MG63 (cell line): Measurements from ENCODE around the gene ALX1. TPM values are rescaled to one million over a fixed set of nuclear protein-coding genes. Genes with fewer than 3 reads are reported as not detected.
A peak's percentile ranks its signal among the peaks of the same experiment; 100 is the strongest.
"Not testable (repeated sequence)": the region's sequence is repeated elsewhere in the genome, so short reads cannot be mapped to it uniquely, and the experiment has no call there.

ENCODE experiments used
- DNase-seq: peaks from one replicate; pipeline ENCODE4 v3.0.0-alpha.2; 2020
- H3K27me3 ChIP-seq: fragments of 250-450 bp; sonication (Bioruptor Pico); 2 replicates; pipeline ENCODE4 v1.5.1; 2020; ENCODE audit warnings: mild to moderate bottlenecking, moderate library complexity
- H3K36me3 ChIP-seq: fragments of 250-450 bp; sonication (Bioruptor Pico); 2 replicates; pipeline ENCODE4 v1.5.1; 2020; ENCODE audit warnings: mild to moderate bottlenecking, moderate library complexity
- H3K4me3 ChIP-seq: fragments of 250-450 bp; sonication (Bioruptor Pico); 2 replicates; pipeline ENCODE4 v1.5.1; 2020; ENCODE audit warnings: mild to moderate bottlenecking, moderate library complexity
- H3K9me3 ChIP-seq: fragments of 250-450 bp; sonication (Bioruptor Pico); 2 replicates; pipeline ENCODE4 v1.5.1; 2020; ENCODE audit warnings: mild to moderate bottlenecking, moderate library complexity
- total RNA-seq: library from RNA; depleted of rRNA; stranded (reverse); fragments of >200 nt; shearing (Covaris generic); gene quantifications from 2 replicates; pipeline ENCODE4 v1.2.3, GENCODE V29; 2014; ENCODE audit warnings: low replicate concordance

Gene ALX1
- total RNA-seq, 1 experiment from 2014 or later = 4.0 TPM

DNA sequence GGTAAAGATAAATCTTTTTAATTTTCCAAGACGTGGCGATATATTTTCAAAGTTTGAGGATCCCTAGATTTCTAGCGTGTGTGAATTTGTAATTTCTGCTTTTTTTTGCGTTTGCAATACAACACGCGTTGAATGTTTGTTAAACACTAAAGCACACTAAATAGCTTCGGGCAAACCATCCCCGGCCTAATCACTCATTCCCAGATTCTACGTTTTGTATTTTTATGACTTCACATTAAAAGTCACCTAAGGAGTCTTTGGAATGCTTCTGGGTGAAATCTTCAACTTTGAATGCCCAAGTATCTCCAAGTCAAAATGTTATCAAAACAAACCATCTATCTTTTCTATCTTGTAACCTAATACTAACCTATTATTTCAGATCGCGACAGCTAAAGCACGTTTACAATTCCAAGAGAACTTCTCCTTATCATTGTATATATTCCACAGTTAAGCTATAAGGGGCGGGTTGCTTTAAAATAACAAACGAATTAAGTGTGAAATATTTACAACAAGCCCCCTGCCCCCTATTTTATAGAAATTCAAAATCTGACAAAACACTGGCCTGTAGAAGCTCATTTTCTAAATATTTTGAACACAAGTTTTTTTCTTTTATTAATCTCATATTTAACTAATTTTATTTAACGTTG is 1.1 kb downstream of the ALX1 start:
- Histone ChIP-seq H3K27me3 (no peaks in the 10 kb centered on the region), H3K4me3 (peak overlapping the region; percentile 79)
- no peak for DNase-seq

DNA sequence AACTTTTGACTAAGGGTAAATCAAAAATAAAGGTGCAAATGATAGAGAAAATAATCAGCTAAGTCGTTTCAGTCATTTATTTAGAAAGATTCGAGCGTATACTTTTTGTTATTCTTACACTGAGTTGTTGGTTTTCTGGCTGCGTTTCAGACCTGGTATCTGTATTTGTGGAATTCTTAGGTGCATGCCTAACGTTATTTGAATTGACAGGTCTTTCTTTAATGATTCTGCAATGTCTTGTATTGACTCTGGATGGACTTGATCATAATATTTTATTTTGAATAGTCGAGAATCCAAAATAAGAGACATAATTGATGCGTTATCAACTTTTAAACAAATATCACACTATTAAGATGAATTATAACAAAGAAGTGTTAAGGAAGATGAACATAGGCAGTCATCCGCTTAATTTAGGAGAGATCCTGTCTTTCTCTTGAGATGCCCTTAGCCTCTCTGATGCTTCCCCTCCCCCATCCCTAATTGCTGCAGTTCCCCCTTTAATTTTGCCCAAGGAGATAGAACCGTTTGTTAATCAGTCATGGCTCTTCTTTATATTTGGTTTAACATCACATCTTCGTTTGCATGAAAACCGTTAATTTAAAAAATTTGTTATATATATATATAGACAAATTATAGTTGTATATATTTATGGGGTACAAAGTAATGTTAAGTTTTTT is 1.8 kb downstream of the ALX1 start:
- Histone ChIP-seq H3K9me3 (no peaks in the 10 kb centered on the region), H3K27me3 (no peaks in the 10 kb centered on the region), H3K4me3 (peak overlapping the region; percentile 79), H3K36me3 (no peaks in the 10 kb centered on the region)
- no peak for DNase-seq

More for the DNA sequence above, 1.1 kb downstream of the ALX1 start:
- no peaks in the 10 kb centered on the region for H3K9me3 ChIP-seq
- H3K36me3 ChIP-seq = no peaks in the 10 kb centered on the region

DNA sequence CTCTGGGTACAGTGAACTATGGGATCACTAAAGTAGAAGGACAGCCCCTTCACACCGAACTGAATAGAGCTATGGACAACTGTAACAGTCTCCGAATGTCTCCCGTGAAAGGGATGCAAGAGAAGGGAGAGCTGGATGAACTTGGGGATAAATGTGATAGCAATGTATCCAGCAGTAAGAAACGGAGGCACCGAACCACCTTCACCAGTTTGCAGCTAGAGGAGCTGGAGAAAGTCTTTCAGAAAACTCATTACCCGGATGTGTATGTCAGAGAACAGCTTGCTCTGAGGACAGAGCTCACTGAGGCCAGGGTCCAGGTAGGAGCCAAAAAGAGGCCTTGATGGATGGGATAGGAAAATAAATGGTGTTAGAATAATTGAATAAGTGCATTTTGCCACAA is 3.5 kb downstream of the ALX1 start:
- Histone ChIP-seq H3K9me3 (no peaks in the 10 kb centered on the region), H3K27me3 (no peaks in the 10 kb centered on the region), H3K4me3 (peak overlapping the region; percentile 79), H3K36me3 (no peaks in the 10 kb centered on the region)
- DNase-seq = peak; percentile 16

DNA sequence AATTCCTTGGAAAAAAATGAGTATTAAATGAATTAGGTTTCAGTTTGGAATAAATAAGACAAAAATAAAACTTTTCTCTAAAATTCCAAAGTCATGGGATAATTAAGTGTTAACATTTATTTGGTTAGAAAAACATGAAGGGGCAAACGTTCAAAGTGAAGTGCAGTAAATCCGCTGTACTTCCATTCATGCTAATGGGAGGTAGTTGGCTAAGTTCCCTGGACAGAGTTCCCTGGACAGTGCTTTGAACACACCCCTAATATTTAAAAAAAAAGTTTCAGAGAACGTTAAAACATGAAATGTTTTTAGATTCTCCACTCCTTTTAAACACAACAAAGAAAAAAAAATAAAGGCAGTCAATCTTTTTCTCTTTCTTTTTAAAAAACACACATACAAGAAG is 16.3 kb downstream of the ALX1 start:
- no peaks in the 10 kb centered on the region for H3K9me3 ChIP-seq
- DNase-seq = no peak
- H3K36me3 ChIP-seq = no peaks in the 10 kb centered on the region
- H3K4me3 ChIP-seq = no peak overlapping the region
- no peaks in the 10 kb centered on the region for H3K27me3 ChIP-seq

DNA sequence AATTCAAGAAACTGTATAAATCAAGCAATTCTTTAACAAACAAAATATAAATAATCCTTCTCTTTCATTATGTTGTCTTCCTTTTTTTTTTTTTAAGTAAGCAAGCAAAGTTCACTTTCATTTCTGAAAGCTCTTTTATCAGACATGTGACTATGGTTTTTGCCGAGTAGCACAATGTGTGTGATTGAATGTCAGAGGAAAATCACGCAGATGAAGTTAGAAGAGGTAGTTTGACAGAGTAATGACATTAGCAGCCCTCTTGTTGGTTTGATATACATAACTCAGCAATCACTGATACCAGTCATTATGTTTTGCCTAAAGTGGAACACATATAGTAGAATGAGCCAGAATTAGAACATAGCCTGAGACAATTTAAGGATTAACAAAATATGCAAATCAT is 19.0 kb downstream of the ALX1 start:
- no peak for DNase-seq
- no peaks in the 10 kb centered on the region for H3K36me3 ChIP-seq
- H3K4me3 ChIP-seq = no peak overlapping the region
- no peaks in the 10 kb centered on the region for H3K9me3 ChIP-seq
- H3K27me3 ChIP-seq = no peaks in the 10 kb centered on the region

DNA sequence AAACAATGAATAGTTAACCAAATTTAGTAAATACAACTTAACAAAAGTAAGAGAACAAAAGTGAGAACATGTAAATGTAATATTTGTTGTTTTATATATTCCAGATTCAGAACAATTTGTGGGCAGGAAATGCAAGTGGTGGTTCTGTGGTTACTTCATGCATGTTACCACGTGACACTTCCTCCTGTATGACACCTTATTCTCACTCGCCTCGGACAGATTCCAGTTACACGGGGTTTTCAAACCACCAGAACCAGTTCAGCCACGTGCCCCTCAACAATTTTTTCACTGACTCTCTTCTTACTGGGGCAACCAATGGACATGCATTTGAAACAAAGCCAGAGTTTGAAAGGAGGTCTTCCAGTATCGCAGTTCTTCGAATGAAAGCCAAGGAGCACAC is 21.0 kb downstream of the ALX1 start:
- no peak for DNase-seq
- Histone ChIP-seq H3K9me3 (no peaks in the 10 kb centered on the region), H3K27me3 (no peaks in the 10 kb centered on the region), H3K4me3 (no peak overlapping the region), H3K36me3 (no peaks in the 10 kb centered on the region)

DNA sequence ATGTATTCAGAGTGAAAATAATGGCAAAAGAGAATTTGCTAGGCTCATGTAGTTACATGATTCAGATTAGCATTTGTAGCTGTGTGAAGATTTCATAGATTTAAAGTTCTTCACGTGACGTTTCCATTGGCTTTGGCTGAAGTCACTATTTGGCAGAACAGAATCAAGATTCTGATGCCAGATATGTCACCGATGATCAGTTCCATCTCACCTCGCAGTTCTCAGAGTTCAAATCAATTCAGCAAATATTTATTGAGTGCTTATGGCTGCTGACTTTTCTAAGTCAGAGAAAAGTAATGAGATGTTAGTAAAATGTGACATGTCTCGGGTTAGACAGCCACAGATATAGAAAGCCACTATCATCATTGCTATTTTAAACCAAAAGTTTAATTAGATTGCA is 28.4 kb downstream of the ALX1 start:
- no peak for DNase-seq
- Histone ChIP-seq H3K36me3 (no peaks in the 10 kb centered on the region), H3K27me3 (no peaks in the 10 kb centered on the region), H3K9me3 (no peaks in the 10 kb centered on the region), H3K4me3 (no peak overlapping the region)

DNA sequence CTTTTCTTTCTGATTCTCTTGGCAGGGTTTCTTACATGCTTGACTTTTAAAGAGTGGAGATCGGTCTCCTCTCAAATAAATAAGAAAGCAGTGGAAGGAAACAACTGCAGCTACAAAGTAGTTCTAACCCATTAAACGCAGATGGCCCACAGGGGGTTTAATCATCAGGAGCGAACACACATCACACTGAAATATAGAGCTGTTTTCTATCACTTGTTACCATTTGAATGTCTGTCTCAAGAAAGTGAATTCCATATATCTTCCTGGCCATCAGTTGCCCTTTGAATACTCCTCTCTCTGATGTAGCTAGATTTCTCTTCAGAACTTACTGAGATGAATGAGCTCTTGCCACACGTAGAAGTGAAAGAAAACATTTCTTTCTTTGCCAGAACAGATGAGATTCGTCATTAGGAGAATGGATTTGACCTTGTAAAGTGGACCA is 29.1 kb downstream of the ALX1 start:
- H3K36me3 ChIP-seq = no peaks in the 10 kb centered on the region
- H3K4me3 ChIP-seq = no peak overlapping the region
- no peaks in the 10 kb centered on the region for H3K9me3 ChIP-seq
- no peak for DNase-seq
- no peaks in the 10 kb centered on the region for H3K27me3 ChIP-seq

DNA sequence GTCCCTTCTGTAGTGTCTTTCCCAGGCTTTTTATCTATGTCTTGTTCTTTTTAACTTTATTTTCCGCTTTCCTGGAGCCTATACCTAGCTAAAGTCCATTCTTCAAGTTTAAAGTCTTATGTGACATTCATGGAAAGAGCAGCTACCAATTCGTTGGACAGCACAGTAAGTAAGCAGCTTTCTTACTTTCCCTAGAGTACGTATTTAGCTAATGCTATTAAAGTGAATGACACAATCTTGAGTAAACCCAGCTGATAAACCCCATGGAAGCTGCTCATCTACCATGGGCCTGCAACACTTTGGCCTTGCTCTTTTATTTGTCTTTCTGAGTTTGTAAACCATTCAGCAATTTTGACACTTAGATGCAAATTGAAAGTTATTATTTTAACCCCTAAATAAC is 30.0 kb downstream of the ALX1 start:
- Histone ChIP-seq H3K9me3 (no peaks in the 10 kb centered on the region), H3K27me3 (no peaks in the 10 kb centered on the region), H3K36me3 (no peaks in the 10 kb centered on the region), H3K4me3 (no peak overlapping the region)
- no peak for DNase-seq

DNA sequence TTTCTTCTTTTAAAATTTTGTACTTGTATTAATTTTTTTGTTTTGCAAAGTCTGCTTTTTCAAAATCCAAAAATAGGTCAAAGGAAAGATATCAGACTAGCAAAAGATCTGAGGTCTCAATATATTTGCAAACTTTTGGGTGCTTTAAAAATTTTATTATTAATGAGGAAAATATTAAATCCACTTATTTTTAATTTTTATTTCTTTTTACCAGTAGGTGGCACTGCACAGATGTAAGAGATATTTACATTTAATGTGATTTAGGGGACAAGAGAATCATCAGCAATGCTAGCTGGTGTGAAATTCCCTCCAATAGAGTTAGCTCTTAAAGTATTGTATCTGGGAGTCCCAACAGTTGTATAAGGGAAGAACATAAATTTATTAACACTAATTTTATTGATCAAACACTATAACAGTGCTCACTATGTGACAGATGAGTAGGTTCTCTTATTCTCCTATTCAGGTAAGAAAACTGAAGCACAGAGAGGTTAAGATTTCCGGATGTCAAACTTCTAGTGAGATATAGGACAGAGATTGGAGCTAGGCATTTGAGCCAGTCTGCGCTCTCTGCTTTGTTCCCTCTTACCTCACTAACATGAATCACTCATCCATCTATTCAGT is 30.5 kb downstream of the ALX1 start:
- H3K36me3 ChIP-seq = no peaks in the 10 kb centered on the region
- H3K9me3 ChIP-seq = no peaks in the 10 kb centered on the region
- H3K4me3 ChIP-seq = no peak overlapping the region
- H3K27me3 ChIP-seq = no peaks in the 10 kb centered on the region
- DNase-seq = no peak

DNA sequence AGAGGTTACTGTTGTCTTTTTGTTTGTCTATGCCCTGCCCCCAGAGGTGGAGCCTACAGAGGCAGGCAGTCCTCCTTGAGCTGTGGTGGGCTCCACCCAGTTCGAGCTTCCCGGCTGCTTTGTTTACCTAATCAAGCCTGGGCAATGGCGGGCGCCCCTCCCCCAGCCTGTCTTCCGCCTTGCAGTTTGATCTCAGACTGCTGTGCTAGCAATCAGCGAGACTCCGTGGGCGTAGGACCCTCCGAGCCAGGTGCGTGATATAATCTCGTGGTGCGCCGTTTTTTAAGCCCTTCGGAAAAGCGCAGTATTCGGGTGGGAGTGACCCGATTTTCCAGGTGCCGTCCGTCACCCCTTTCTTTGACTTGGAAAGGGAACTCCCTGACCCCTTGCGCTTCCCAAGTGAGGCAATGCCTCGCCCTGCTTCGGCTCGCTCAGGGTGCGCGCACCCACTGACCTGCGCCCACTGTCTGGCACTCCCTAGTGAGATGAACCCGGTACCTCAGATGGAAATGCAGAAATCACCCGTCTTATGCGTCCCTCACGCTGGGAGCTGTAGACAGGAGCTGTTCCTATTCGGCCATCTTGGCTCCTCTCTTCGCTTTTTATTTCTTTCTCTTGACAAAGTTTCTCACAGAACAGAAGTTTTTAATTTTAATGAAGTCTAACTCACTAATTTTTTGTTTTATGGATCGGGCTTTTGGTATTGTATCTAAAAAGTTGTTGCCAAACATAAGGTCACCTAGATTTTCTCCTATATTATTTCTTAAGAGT is 38.0 kb downstream of the ALX1 start:
- H3K27me3 ChIP-seq, H3K36me3 ChIP-seq, H3K9me3 ChIP-seq, DNase-seq, H3K4me3 ChIP-seq: not testable (repeated sequence)

DNA sequence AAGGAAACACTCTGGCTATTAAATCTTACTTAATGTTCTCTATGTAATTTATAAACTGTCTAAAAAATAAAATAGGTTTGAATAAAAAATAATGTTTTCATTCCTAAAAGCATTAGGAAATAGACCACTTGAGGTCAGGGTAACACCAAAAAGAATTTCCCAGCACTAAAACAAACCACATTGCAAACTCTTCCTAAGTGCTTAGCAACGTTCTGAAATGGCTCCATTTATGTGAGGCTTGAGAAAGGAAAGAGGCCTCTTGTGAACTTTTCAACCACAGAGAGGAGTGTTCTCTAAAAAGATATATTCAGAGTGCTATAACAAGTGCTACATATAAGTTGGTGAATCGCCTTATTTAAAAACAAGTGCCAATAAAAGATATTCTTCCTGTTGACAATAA is 42.7 kb downstream of the ALX1 start:
- Histone ChIP-seq H3K27me3 (no peaks in the 10 kb centered on the region), H3K36me3 (no peaks in the 10 kb centered on the region), H3K9me3 (no peaks in the 10 kb centered on the region), H3K4me3 (no peak overlapping the region)
- no peak for DNase-seq

DNA sequence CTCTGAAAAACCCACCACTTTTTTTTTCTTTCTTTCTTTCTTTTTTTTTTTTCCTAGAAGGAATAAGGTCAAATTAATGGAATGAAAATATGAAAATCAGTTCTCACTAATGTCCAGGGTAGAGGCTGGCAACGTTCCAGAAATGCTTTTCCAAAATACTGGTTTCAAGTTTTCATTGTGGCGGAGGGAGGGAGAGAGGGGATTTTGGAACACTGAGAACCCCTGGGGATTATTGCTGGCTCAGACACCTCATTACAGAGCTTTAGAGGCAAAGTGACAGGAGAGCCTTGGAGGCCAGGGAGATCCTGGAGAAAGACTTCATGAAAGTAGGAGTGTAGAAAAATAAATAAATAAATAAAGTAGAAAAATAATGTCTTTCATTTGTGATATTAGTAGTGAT is 45.4 kb downstream of the ALX1 start:
- no peaks in the 10 kb centered on the region for H3K36me3 ChIP-seq
- no peak for DNase-seq
- no peaks in the 10 kb centered on the region for H3K27me3 ChIP-seq
- H3K9me3 ChIP-seq = no peaks in the 10 kb centered on the region
- H3K4me3 ChIP-seq = no peak overlapping the region

DNA sequence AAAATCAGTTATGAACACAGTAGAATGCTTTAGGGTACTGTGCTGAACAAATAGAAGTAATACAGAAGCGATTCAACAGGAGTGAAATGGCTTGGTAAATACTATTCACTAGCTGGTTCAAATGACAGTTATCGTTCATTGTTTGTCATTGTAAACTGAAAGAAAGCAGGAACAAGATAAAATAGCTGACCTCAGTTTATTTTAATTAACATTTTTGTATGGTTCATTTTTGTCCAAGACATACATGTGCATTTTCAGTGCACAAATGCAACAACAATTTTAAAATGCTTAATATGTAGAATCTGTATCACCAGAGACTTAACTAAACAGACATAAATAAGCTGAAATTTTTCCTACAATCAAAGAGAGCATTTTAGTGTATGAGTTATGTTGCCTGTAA is 49.9 kb downstream of the ALX1 start:
- no peaks in the 10 kb centered on the region for H3K36me3 ChIP-seq
- no peak overlapping the region for H3K4me3 ChIP-seq
- no peaks in the 10 kb centered on the region for H3K9me3 ChIP-seq
- H3K27me3 ChIP-seq = no peaks in the 10 kb centered on the region; the same call in 1 of the 2 replicates
- DNase-seq = no peak

DNA sequence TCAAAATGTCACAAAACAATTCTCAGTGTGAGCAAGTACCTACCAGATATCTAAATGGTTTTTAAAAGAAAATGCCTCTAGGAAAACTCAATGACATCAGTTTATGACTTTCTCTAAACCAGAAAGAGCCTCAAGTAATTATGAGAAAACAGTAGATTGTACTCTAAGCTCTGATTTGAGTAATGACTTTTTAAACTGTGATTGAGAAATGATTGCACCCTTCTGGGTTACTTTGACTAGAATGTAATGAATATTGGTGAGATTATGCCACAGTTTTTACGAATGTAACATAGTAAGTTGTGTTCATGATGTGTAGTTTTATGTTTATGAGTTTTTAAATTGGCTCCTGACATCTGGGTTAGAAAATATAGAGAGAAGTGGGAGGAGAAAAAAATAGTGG is 68.8 kb downstream of the ALX1 start:
- no peaks in the 10 kb centered on the region for H3K9me3 ChIP-seq
- no peak for DNase-seq
- H3K27me3 ChIP-seq = no peaks in the 10 kb centered on the region; the same call in 1 of the 2 replicates
- H3K36me3 ChIP-seq = no peaks in the 10 kb centered on the region
- no peak overlapping the region for H3K4me3 ChIP-seq

DNA sequence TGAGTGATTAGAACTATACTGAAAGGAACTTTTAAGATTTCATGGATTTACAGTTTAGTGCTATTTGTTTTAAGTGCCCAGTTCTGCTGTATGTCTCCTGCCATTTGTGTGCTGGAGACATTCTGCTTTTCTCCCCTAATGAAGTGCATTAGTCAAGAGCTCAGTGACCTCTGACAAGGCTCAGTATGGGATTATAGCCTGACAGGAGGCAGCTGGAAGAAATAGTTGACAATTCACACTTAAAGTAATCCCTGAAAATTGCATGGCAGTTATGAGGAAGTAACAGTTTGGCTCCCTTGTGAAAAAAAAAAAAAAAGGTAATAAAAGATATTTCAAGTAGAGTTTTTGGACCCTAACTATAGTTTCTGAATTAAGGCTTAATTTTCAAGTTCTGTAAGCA is 70.3 kb downstream of the ALX1 start:
- no peak overlapping the region for H3K4me3 ChIP-seq
- no peaks in the 10 kb centered on the region; the same call in 1 of the 2 replicates for H3K27me3 ChIP-seq
- DNase-seq = no peak
- no peaks in the 10 kb centered on the region for H3K9me3 ChIP-seq
- no peaks in the 10 kb centered on the region for H3K36me3 ChIP-seq
